ENCODE results near the gene DDX42. TPM values are rescaled to one million over a fixed set of nuclear protein-coding genes. Genes with fewer than 3 reads are reported as not detected.

Gene DDX42
- total and polyA plus RNA-seq, 9 of the 15 experiments (the other 6 are each of a cell fraction or from before 2014, with no cell fraction given), result 16.5 to 149 (median 87.6) TPM

GRCh38 chr17:63768433-63768832, 5.5 kb upstream of the DDX42 start:
- TF ChIP-seq NR2C2 (CRISPR knock-in tag; IDR thresholded peaks at IDR 0.05), result no peak
- no peak for TF ChIP-seq NR2C2 (tag; IDR thresholded peaks at IDR 0.05)
- no peak for TF ChIP-seq ILK (tag; IDR thresholded peaks at IDR 0.05; ENCODE audit: borderline replicate concordance, low read depth)
- TF ChIP-seq ATF1 (CRISPR knock-in tag; IDR thresholded peaks at IDR 0.05), result no peak
- TF ChIP-seq ATF1 (tag; IDR thresholded peaks at IDR 0.05), result no peak
- TF ChIP-seq STAG1 (CRISPR knock-in tag; IDR thresholded peaks at IDR 0.05; ENCODE audit: borderline replicate concordance), result no peak
- no peak for TF ChIP-seq NONO (IDR thresholded peaks at IDR 0.05; ENCODE audit: low read depth in 2 of 2, low read length in 1 of 2)
- TF ChIP-seq ZNF253 (CRISPR knock-in tag; conservative IDR thresholded peaks at IDR 0.05), result no peak
- TF ChIP-seq, protein P1, sequence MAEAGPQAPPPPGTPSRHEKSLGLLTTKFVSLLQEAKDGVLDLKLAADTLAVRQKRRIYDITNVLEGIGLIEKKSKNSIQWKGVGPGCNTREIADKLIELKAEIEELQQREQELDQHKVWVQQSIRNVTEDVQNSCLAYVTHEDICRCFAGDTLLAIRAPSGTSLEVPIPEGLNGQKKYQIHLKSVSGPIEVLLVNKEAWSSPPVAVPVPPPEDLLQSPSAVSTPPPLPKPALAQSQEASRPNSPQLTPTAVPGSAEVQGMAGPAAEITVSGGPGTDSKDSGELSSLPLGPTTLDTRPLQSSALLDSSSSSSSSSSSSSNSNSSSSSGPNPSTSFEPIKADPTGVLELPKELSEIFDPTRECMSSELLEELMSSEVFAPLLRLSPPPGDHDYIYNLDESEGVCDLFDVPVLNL (CRISPR knock-in tag; IDR thresholded peaks at IDR 0.05; ENCODE audit: low read depth), result no peak
- TF ChIP-seq THRB (CRISPR knock-in tag; conservative IDR thresholded peaks at IDR 0.05), result no peak
- TF ChIP-seq ELF2 (CRISPR knock-in tag; IDR thresholded peaks at IDR 0.05), result no peak
- TF ChIP-seq, protein P2, sequence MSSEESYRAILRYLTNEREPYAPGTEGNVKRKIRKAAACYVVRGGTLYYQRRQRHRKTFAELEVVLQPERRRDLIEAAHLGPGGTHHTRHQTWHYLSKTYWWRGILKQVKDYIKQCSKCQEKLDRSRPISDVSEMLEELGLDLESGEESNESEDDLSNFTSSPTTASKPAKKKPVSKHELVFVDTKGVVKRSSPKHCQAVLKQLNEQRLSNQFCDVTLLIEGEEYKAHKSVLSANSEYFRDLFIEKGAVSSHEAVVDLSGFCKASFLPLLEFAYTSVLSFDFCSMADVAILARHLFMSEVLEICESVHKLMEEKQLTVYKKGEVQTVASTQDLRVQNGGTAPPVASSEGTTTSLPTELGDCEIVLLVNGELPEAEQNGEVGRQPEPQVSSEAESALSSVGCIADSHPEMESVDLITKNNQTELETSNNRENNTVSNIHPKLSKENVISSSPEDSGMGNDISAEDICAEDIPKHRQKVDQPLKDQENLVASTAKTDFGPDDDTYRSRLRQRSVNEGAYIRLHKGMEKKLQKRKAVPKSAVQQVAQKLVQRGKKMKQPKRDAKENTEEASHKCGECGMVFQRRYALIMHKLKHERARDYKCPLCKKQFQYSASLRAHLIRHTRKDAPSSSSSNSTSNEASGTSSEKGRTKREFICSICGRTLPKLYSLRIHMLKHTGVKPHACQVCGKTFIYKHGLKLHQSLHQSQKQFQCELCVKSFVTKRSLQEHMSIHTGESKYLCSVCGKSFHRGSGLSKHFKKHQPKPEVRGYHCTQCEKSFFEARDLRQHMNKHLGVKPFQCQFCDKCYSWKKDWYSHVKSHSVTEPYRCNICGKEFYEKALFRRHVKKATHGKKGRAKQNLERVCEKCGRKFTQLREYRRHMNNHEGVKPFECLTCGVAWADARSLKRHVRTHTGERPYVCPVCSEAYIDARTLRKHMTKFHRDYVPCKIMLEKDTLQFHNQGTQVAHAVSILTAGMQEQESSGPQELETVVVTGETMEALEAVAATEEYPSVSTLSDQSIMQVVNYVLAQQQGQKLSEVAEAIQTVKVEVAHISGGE (CRISPR knock-in tag; IDR thresholded peaks at IDR 0.05), result no peak
- Histone ChIP-seq H4K20me1 (replicated peaks; ENCODE audit: control insufficient read depth, insufficient read depth, low read length) (no peaks in the 10 kb centered on the region), H3K4me3 (no peak overlapping the region), H3K27ac (ENCODE audit: extremely low read depth, low read depth, low read length) (no peak overlapping the region), H3K9me3 (replicated peaks; ENCODE audit: control insufficient read depth, insufficient read depth, low read depth, low read length) (no peaks in the 10 kb centered on the region), H3K9ac (ENCODE audit: insufficient read depth in 1 of 2, low read depth in 2 of 2, low read length in 2 of 2) (0 out of 4 replicates have a peak overlapping the region, but pooled peaks of 1 of the 2 experiments have one; percentile 37), H3K27me3 (ENCODE audit: control insufficient read depth in 2 of 2, insufficient read depth in 2 of 2, low read length in 2 of 2) (no peaks in the 10 kb centered on the region), H3K9me1 (ENCODE audit: control insufficient read depth, insufficient read depth, low read length) (no peaks in the 10 kb centered on the region), H3K79me2 (ENCODE audit: control insufficient read depth, insufficient read depth, low read length) (peaks cover 94% of the 10 kb centered on the region), H3K36me3 (ENCODE audit: control insufficient read depth, insufficient read depth, low read length) (peaks cover 70% of the 10 kb centered on the region), H2AFZ (ENCODE audit: low read depth, low read length) (no peak overlapping the region), H3K4me1 (replicated peaks in 1 of 2; ENCODE audit: control insufficient read depth in 2 of 2, insufficient read depth in 2 of 2, low read length in 2 of 2) (peaks cover 9 to 15% of the 10 kb centered on the region in 2 experiments), H3K4me2 (ENCODE audit: insufficient read depth, low read length) (no peak overlapping the region)
- FAIRE-seq (no peak), DNase-seq (ENCODE audit: extremely low read depth in 1 of 4, low spot score in 3 of 4) (no peak), ATAC-seq (no peak)
- no TSS peak for BruUV-seq (replicated peaks)
- intact Hi-C loops (cut with micrococcal nuclease) (no loop called here), in situ Hi-C loops (cut with MboI) (no loop called here)
- POLR2A ChIA-PET, result interaction anchor here (0.6 to 1.1 kb wide), 5 partner anchors 11 to 74 kb away, joined by 3 to 6 read pairs (median 3); no protein-coding TSS in a partner anchor
- CTCF ChIA-PET (ENCODE audit: low intra/inter-chr PET ratio), result no interaction called here
- WGBS (ENCODE audit: insufficient coverage, low coverage, missing lambda C conversion rate), result 87% methylated on average over 7 of the region's 7 CpGs
